Measurements from ENCODE around the gene EPHA5. TPM values are rescaled to one million over a fixed set of nuclear protein-coding genes. Genes with fewer than 3 reads are reported as not detected.

The EPHA5 gene
- total RNA-seq, 1 experiment from 2014 or later = not detected

DNA sequence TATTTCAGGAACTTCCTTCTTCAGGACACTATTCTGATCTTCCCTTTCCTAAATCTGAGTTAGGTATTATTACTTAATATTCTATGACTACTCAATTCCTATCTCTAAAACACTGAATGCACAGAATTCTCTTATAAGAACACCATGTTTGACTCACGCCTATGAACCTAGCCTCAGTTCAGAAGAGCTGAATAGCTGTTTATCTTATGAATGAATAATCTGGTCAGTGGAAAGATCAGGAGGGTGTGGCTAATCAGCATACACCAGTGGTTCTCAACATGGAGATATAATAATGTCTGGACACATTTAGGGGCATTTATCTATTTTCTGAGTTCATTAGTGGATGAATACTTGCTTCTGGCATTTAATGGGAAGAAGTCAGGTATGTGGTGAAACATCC, 24.2 kb downstream of the EPHA5 start:
- Histone ChIP-seq H2BK120ac (ENCODE audit: low read depth, low read length, poor library complexity, severe bottlenecking) (no peak overlapping the region), H3K9me3 (ENCODE audit: control insufficient read depth, low read depth, low read length) (no peaks in the 10 kb centered on the region), H4K5ac (ENCODE audit: insufficient read length, low read depth, low read length) (no peak overlapping the region), H2BK20ac (ENCODE audit: low read depth, low read length, poor library complexity, severe bottlenecking) (no peak overlapping the region), H3K9ac (ENCODE audit: extremely low read depth, insufficient read length, low read length) (no peak overlapping the region), H2BK12ac (ENCODE audit: insufficient read length, low read depth, low read length) (no peak overlapping the region), H2BK15ac (ENCODE audit: low read depth, low read length) (no peak overlapping the region), H3K23ac (ENCODE audit: insufficient read length, low read depth, low read length) (no peak overlapping the region), H3K18ac (ENCODE audit: insufficient read length, low read depth, low read length) (no peak overlapping the region), H3K4ac (ENCODE audit: low read depth, low read length) (no peak overlapping the region), H2AFZ (ENCODE audit: low read length) (no peak overlapping the region), H2BK5ac (ENCODE audit: insufficient read length, low read length) (no peak overlapping the region), H3K4me1 (ENCODE audit: insufficient read depth, low read length) (peaks cover 2% of the 10 kb centered on the region; the same call in 1 of the 2 replicates), H3K79me1 (ENCODE audit: insufficient read depth, low read depth, low read length, poor library complexity, severe bottlenecking) (no peaks in the 10 kb centered on the region), H4K91ac (ENCODE audit: insufficient read length, low read depth, low read length) (no peak overlapping the region), H3K14ac (ENCODE audit: insufficient read depth, low read length) (no peak overlapping the region), H3K56ac (ENCODE audit: insufficient read length, low read depth, low read length) (no peak overlapping the region), H3K27ac (ENCODE audit: insufficient read length, low read depth, low read length) (no peak overlapping the region), H3K23me2 (ENCODE audit: insufficient read length, low read depth, low read length, poor library complexity, severe bottlenecking) (no peaks in the 10 kb centered on the region), H2AK5ac (ENCODE audit: insufficient read length, low read length) (no peak overlapping the region), H3K4me2 (ENCODE audit: insufficient read depth, insufficient read length, low read length) (no peak overlapping the region), H4K20me1 (ENCODE audit: control insufficient read depth, insufficient read depth, insufficient read length) (no peaks in the 10 kb centered on the region), H3K79me2 (ENCODE audit: insufficient read depth, low read length) (no peaks in the 10 kb centered on the region), H4K8ac (replicated peaks; ENCODE audit: insufficient read length, low read depth, low read length) (no peak overlapping the region), H3T11ph (ENCODE audit: low read length) (no peak overlapping the region), H3K27me3 (ENCODE audit: insufficient read depth, low read length) (no peaks in the 10 kb centered on the region)
- H3K9me3 Mint-ChIP-seq = no peaks in the 10 kb centered on the region
- H3K4me1 Mint-ChIP-seq = peaks cover 12% of the 10 kb centered on the region in 2 experiments
- H3K27me3 Mint-ChIP-seq (ENCODE audit: low read depth) = no peaks in the 10 kb centered on the region
- no peak overlapping the region for H3K4me3 Mint-ChIP-seq
- H3K36me3 Mint-ChIP-seq (ENCODE audit: insufficient read depth in 1 of 3, low read depth in 3 of 3) = no peaks in the 10 kb centered on the region
- TF ChIP-seq, protein P1, sequence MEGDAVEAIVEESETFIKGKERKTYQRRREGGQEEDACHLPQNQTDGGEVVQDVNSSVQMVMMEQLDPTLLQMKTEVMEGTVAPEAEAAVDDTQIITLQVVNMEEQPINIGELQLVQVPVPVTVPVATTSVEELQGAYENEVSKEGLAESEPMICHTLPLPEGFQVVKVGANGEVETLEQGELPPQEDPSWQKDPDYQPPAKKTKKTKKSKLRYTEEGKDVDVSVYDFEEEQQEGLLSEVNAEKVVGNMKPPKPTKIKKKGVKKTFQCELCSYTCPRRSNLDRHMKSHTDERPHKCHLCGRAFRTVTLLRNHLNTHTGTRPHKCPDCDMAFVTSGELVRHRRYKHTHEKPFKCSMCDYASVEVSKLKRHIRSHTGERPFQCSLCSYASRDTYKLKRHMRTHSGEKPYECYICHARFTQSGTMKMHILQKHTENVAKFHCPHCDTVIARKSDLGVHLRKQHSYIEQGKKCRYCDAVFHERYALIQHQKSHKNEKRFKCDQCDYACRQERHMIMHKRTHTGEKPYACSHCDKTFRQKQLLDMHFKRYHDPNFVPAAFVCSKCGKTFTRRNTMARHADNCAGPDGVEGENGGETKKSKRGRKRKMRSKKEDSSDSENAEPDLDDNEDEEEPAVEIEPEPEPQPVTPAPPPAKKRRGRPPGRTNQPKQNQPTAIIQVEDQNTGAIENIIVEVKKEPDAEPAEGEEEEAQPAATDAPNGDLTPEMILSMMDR (conservative IDR thresholded peaks at IDR 0.05) = no peak
- DNase-seq = no peak
- no peak overlapping the region for H3K27ac Mint-ChIP-seq
- no CpG with 5 or more reads among the region's 1 CpG for WGBS (ENCODE audit: extremely low coverage, insufficient read length, low lambda C conversion rate)
